OCI-LY7 (cell line): ENCODE results near the gene GPC3.

Experiments used
- EZH2phosphoT487 ChIP-seq: fragments of 200-600 bp; sonication (generic); IDR thresholded peaks from 2 replicates; pipeline ENCODE4 v1.6.1; 2018; ENCODE audit warnings: low read depth, borderline replicate concordance, mild to moderate bottlenecking, mixed run types, antibody characterized with exemption, low read length, moderate library complexity, mixed read lengths
- TF ChIP-seq, protein P1 (sequence below): fragments of 200-600 bp; sonication (generic); conservative IDR thresholded peaks from 2 replicates; pipeline ENCODE4 v1.5.1; 2014; ENCODE audit warnings: mild to moderate bottlenecking, antibody characterized with exemption, low read length, moderate library complexity, mixed read lengths

GRCh38 chrX:133495464-133496391, 489.7 kb downstream of the GPC3 start:
- TF ChIP-seq, protein P1, sequence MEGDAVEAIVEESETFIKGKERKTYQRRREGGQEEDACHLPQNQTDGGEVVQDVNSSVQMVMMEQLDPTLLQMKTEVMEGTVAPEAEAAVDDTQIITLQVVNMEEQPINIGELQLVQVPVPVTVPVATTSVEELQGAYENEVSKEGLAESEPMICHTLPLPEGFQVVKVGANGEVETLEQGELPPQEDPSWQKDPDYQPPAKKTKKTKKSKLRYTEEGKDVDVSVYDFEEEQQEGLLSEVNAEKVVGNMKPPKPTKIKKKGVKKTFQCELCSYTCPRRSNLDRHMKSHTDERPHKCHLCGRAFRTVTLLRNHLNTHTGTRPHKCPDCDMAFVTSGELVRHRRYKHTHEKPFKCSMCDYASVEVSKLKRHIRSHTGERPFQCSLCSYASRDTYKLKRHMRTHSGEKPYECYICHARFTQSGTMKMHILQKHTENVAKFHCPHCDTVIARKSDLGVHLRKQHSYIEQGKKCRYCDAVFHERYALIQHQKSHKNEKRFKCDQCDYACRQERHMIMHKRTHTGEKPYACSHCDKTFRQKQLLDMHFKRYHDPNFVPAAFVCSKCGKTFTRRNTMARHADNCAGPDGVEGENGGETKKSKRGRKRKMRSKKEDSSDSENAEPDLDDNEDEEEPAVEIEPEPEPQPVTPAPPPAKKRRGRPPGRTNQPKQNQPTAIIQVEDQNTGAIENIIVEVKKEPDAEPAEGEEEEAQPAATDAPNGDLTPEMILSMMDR, result no peak
- no peak for TF ChIP-seq EZH2phosphoT487
